Fibroblast of the aortic adventitia (primary cell): Measurements from ENCODE around the gene AQP3. TPM values are rescaled to one million over a fixed set of nuclear protein-coding genes. Genes with fewer than 3 reads are reported as not detected.
"Not testable (repeated sequence)": the region's sequence is repeated elsewhere in the genome, so short reads cannot be mapped to it uniquely, and the experiment has no call there.

Experiments
- DNase-seq: peaks from one replicate; pipeline ENCODE4 v3.0.0-alpha.2; 2010; ENCODE audit warnings: low read depth
- H3K4me3 ChIP-seq: 2 replicates; pipeline ENCODE4 v1.5.1; 2011; ENCODE audit warnings: low read depth, mild to moderate bottlenecking, control low read depth, low read length, moderate library complexity
- CTCF ChIP-seq: IDR thresholded peaks from 2 replicates; pipeline ENCODE4 v1.5.1; 2011; ENCODE audit warnings: mild to moderate bottlenecking, low read length, control low read depth, inconsistent platforms; ENCODE audit not compliant: insufficient read depth
- total RNA-seq: library from RNA; depleted of rRNA; stranded (reverse); fragments of >200 nt; gene quantifications from 2 replicates; pipeline ENCODE4 v1.2.3, GENCODE V29; 2012; ENCODE audit warnings: low replicate concordance

AQP3 gene
- 0.54 and 1.9 TPM in 2 replicates for total RNA-seq

DNA sequence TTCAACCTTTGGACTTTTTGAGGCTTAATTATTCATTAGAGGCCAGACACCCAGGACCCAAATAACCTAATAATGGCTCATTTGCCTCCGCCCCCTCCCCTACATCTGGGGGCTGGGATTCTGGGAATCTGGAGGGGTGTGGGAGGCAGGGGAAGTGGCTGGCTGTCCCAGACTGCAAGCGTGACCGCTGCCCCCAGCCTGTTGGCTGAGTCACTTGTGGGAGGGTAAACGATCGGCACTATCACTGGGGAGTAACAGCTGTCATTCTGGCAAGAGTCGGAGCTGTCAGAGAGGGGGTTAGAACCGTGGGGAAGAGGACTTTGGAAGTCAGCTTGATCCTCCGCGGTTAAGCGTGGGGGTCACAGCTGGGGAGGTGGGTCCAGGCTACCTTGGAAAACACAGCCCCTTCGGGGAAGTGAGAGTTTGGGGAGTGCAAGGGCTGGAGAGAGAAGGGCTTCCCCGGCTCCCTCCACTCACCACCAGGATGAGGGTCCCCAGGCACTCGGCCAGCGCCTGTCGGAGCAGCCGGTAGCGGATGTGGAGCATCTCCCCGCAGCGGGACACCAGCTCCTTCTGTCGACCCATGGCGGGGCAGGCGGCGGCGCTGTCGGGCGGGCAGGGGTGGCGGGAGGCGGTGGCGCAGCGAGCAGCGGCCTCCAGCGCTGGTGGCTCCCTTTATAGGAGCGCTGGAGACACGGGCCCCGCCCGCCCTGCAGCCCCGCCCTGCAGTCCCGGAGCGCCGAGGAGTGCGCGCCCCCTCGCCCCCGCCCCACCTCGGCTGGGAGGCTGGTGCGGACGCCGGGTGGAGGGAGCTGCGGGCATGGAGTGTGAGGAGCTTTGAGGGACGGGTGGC, at the start of gene AQP3:
Gene AQP3, minus strand, starts transcription at position 648 of the 853 bp plus-strand sequence. Its CDS starts 63 bp downstream, at position 585.
- peak within 1 kb of the TSS; percentile 50 for H3K4me3 ChIP-seq
- DNase-seq = peak; percentile 10
- peak; percentile 37 for TF ChIP-seq CTCF

GRCh38 chr9:33493819-33494218, 46.4 kb upstream of the AQP3 start:
- not testable (repeated sequence) for H3K4me3 ChIP-seq, DNase-seq

GRCh38 chr9:33489066-33489465, 41.7 kb upstream of the AQP3 start:
- TF ChIP-seq CTCF = no peak
- peak; percentile 68 for DNase-seq
- H3K4me3 ChIP-seq = no peak overlapping the region

DNA sequence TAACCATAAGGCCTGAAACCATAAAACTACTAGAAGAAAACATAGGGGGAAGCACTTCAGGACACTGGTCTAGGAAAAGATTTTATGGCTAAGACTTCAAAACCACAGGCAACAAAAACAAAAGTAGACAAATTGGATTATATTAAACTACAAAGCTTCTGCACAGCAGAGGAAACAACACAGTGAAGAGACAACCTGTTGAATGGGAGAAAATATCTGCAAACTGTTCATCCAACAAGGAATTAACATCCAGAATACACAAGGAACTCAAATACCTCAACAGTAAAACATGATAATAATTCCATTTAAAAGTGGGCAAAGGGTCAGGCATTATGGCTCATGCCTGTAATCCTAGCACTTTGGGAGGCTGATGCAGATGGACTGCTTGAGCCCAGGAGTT, 37.9 kb upstream of the AQP3 start:
- not testable (repeated sequence) for DNase-seq, H3K4me3 ChIP-seq

- no peak for DNase-seq
- H3K4me3 ChIP-seq = no peak overlapping the region
- TF ChIP-seq CTCF = no peak
Observed at GRCh38 chr9:33480976-33481375, 33.6 kb upstream of the AQP3 start.

DNA sequence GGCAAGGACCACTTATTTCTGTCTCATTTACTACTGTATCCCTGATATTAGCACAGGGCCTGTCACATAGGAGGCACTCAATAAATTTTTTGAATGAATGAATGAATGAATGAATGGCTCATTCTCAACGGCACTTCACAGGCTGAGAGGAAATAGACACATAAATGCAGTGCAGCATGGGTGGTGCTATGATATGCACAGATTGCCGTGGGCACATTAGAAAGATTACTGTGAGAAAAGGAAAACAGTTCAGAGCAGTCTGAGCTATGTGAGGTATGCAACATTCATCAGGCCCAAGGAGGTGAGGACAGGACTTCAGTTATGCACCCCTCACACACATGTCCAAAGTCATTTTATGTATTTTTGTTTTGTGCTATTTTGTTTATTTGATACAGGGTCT, 32.7 kb upstream of the AQP3 start:
- no peak overlapping the region for H3K4me3 ChIP-seq

DNA sequence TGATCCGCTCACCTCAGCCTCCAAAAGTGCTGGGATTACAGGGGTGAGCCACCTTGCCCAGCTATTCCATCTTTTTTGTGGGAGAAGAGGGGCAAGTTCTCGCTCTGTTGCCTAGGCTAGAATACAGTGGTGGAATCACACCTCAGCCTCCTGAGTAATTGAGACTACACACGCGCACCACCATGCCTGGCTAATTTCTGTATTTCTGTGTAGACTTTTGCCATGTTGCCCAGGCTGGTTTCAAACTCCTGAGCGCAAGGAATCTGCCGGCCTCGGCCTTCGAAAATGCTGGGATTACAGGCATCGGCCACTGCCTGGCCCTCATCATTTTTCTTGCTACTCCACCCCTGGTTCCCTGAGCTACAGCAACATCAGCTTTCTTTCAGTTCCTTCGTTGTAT, 29.1 kb upstream of the AQP3 start:
- TF ChIP-seq CTCF = no peak
- no peak for DNase-seq
- no peak overlapping the region for H3K4me3 ChIP-seq

More for the DNA sequence above, 32.7 kb upstream of the AQP3 start:
- no peak for DNase-seq
- no peak for TF ChIP-seq CTCF

GRCh38 chr9:33475357-33475756, 28.0 kb upstream of the AQP3 start:
- H3K4me3 ChIP-seq = no peak overlapping the region
- DNase-seq = no peak
- no peak for TF ChIP-seq CTCF
